ENCODE data around the gene SELENOK.

SELENOK gene

DNA sequence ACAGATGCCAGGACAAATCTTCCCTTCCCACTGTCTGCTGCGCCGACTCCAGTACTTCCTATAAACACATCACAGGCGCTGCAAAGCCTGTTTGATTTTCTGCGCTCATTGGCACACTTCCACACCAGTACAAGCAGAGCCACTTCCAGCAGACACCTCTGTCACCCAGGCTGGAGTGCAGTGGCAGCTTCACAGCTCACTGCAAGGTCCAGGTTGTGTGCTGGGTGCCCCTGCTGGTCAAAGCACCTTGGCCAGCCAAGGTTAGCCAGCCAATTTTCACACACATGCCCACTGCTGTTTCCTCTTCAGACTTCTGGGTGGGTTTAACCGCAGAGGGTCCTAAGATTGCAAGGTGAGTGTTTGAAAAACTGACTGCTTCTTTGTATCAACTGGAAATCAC lies 50.4 kb downstream of the SELENOK start:
- FAIRE-seq, result no peak

- no peak for FAIRE-seq
Measured at GRCh38 chr3:53837331-53837730, 54.3 kb downstream of the SELENOK start.

- no peak for FAIRE-seq
Measured at GRCh38 chr3:53836084-53836872, 55.4 kb downstream of the SELENOK start.

- FAIRE-seq, result no peak
Measured at GRCh38 chr3:53835257-53835656, 56.4 kb downstream of the SELENOK start.

DNA sequence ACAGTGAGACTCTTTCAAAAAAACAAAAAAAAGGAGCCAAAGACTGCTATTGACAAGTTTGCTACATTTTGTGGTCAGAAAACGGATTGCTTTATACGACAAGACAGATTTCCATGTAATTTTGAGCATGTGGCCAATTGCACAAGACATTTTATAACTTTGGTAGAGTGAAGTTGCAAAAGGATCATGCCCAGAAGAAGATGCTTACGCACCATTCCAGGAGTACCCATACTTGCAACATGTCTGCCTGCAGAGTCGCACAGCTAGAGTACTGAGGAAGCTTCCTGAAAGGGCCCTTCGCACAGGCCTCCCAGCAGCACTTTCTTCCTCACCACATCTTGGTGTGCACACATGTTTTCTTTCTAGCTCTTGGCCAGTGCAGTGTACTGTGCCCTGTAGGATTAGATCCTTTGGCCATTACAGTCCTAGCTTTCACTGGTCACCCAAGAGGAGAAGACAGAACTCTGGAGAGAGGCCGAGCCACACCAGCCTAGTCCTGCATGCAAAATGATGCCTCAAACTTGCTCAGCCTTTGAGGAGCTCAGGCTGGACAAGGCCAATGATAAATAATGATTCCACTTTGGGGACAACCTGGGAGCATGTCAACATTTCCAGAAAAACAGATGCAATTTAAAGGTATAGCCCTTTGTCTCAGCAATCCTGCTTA lies 57.1 kb downstream of the SELENOK start:
- no peak for FAIRE-seq
